NOMO-1 (cell line): ENCODE data around the gene TAS1R2.
"Not testable (repeated sequence)": the region's sequence is repeated elsewhere in the genome, so short reads cannot be mapped to it uniquely, and the experiment has no call there.

Experiments used
- DNase-seq, 2 experiments: peaks; one replicate each; lab custom pipeline; 2025; ENCODE audit not compliant: unreplicated experiment in 2 of 2; lab: John Stamatoyannopoulos, UW

TAS1R2 gene

GRCh38 chr1:18859560-18859959, at the start of gene TAS1R2:
TAS1R2 (minus strand) TSS chr1:18859660; CDS start chr1:18859660, 0 bp downstream.
- DNase-seq = no peak

DNA sequence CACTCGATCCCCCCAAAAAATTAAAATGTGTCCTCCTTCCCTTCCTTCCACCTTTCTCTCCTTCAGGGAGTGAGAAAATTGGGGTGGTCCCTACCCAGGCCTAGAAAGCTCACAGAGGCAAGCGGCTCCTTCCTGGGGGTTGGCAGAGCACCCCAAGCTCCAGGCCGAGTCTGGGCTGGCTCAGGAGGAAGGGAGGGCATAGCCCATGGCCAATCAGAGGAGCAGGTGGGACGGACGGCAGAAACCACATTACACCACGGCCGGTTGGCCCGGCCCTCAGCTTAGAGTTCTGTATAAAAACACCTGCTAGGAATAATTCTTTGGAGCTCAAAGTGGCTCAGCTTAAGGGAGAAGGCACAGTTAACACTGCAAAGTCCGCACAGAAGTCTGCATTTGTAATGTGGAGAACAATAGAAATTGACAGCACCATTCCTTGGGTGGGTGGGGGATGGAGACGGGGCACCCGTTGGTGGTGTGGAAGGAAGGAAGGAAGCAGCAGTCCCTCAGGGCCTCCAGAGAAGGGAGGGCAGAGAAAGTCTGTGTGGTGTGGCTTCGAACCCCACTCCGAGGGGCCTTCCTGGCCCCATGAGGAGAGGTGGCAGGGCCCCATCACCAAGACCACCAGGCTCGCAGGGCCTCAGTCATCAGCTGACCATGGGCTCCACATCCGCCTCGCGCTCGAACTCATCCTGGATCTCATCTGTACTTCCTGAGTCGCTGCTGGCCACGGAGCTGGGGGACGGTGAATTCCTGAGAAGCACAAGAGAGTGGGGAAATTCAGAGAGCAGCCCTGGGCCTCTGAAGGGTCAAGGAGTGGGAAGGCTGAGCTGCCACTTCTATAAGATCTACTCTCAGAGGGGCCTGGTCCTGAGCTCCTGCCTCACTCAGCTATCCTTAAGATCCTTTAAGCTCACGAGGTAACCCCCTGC, 48.7 kb upstream of the TAS1R2 start:
- DNase-seq = no peak

DNA sequence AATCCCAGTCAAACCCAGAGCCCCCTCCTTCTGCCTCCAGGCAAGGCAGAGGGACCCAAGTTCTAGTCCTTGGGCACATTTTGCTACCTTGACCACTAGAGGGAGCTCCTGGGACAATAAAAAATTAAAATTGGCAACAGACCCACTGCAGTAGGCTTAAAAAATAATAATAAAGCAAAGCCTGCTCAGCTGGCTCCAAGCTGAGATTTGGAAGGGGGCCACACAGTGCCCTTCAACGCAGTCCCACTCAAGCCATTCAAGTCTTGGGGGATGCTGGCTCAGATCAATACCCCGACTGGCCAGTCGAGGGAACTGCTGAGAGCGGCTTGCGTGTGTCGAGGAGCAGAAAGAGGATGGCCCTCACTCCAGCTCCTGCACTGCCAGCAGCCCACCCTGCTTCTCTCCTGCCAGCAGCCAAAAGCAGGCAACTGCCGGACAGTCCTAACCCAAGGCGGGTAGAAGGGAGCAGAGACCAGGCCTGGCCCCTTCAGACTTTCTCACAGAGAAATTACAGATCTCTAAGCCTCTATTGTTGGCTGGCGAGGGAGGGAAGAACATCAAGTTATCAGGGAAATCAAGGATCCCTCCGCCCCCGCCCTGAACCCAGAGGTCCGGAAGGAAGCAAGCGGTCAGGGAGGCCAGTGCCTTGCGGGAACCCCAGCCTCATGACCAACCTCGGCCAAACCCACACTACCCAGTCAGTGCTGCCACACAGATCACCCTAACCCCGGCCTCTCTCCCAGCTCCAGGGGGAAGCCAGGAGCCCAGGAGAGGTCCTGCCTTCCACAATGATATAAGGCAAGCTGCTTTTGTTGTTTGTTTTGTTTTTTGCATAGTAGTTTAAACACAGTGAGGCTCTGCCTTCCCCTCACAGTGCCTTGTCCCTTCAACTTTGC, 47.8 kb upstream of the TAS1R2 start:
- DNase-seq = peak; percentile 4 to 43

- peak in 1 of 2 experiments; percentile 15 for DNase-seq
Observed at GRCh38 chr1:18903291-18903756, 43.9 kb upstream of the TAS1R2 start.

- DNase-seq = peak; percentile 97 to 98
Observed at GRCh38 chr1:18902523-18903290, 43.2 kb upstream of the TAS1R2 start, which contains the start of gene ALDH4A1. ALDH4A1 (minus strand) TSS chr1:18902555; CDS start chr1:18902523, 32 bp downstream.

GRCh38 chr1:18901952-18902522, 42.6 kb upstream of the TAS1R2 start:
- DNase-seq = peak; percentile 11 to 19

DNA sequence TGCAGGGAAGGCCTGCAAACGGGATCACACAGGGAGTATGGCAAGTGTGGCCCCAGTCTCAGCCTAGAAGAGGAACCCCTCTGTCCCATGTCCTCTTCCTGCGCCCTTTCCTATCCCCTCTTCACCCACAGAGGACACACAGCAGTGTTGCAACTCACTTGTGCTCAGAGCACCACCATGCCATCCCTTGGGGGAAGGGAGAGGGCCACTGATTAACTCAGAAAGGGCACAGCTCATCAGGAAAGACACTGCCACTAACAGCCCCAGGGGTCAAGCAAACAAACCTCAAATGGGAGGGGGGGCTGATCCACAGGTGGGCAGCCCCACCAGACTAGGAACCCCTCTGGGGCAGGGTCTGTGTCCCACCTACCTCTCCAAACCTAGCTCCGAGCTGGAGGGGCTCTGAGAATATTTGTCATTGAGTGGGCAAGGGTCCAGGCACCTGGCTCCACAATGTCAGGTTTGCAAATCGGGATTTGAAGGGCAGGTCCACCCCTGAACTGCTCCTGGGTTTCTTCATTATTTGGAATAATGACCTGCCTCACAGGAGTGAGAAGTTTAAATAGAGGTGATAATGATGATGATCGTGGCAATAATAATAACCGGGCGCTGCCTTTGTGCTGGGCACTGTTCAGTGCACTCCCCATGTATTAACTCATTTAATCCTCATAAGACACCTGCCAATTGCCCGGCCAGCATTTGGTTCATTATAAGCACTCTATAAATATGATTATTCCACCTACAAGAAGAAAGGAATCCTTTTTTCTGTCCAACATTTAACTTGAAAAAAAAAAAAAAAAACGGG, 41.9 kb upstream of the TAS1R2 start:
- no peak for DNase-seq

DNA sequence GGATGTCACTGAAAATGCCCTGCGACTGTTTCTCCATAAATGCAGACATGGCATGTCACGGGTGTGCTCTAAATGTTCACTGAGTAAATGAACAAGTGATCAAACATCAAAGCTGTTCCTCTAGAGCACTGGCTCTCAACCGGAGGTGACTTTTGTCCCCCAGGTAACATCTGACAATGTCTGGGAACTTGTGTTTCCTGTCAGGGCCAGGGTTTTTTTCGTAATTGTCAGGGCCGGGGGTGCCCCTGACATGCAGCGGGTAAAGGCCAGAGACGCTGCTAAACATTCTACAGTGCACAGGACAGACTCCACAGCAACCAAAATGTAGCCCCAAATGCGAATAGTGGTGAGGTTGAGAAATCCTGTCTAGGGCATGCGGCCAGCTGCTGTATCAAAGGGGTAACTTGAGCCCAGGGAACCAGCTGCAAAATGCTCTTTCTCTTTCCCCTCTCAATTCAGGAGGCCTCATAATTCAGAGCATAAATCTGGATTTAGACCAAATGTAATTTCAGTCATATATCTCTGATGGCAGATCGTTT, 40.9 kb upstream of the TAS1R2 start:
- DNase-seq = no peak

- no peak for DNase-seq
Observed at GRCh38 chr1:18899363-18900049, 40.0 kb upstream of the TAS1R2 start.

DNA sequence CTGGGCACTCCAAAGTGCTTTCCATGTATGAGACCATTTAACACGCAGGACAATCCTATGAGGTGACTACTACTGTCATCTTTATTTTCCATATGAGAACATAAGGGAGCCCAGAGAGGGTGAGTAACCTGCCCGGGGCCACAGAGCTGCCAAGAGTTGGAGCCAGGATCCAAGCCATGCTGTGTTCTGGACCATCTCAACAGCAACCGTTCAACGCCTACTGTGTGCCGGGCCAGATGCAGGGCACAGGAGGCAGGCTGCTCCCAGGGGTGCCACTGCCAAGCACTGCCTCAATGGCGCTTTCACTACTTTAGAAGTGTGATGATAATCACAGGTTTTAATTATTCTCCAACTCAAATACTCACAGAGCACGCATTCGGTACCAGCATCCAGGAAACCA, 39.1 kb upstream of the TAS1R2 start:
- no peak for DNase-seq

- no peak for DNase-seq
Observed at GRCh38 chr1:18895317-18895716, 35.9 kb upstream of the TAS1R2 start.

DNA sequence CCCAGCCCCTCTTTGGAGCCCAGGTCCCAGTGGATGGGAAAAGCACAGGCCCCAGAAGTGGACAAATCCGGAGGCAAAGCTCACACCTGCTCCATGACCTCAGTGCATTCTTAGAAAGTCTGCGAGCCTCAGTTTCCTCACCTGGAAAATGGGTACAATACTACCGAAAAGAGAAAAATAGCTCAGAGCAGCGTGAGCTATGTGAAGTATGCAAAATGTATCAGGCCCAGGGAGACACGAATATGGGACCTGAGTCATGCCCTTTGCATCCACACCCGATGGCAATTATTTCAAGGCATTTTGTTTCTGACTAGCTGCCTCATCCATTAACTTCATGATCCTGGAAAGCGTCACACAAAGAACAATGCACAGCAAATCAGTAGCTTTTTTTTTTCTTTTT, 33.7 kb upstream of the TAS1R2 start:
- DNase-seq = no peak

DNA sequence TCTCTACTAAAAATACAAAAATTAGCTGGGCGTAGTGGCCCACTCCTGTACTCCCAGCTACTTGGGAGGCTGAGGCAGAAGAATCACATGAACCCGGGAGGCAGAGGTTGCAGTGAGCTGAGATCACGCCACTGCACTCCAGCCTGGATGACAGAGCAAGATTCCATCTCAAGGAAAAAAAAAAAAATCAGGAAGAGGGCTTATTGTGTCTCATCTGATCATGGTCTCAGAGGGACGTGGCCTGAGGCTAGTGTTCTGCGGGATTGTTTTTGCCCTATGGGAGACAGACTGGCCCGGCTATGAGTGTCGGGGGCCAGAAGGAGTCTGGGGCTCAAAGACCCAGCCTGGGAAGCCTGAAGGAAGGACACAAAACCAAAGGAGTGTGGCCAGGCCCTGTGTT, 32.4 kb upstream of the TAS1R2 start:
- not testable (repeated sequence) for DNase-seq

DNA sequence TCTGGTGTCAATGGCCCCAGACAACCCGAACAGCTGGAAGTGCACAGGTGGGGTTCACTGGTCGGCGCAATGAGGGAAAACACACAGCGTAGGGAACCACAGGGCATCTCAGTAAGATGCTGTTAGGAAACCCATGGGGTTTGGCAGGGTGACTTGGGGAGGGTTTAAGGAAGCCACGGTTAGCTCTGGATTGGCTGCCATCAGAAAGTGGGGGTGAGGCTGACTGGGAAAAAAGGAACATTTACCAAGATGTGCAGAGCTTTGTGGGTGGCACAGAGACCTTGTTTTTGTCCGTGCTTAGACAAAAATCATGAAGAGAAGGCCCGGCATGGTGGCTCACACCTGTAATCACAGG, 31.9 kb upstream of the TAS1R2 start:
- DNase-seq = no peak

DNA sequence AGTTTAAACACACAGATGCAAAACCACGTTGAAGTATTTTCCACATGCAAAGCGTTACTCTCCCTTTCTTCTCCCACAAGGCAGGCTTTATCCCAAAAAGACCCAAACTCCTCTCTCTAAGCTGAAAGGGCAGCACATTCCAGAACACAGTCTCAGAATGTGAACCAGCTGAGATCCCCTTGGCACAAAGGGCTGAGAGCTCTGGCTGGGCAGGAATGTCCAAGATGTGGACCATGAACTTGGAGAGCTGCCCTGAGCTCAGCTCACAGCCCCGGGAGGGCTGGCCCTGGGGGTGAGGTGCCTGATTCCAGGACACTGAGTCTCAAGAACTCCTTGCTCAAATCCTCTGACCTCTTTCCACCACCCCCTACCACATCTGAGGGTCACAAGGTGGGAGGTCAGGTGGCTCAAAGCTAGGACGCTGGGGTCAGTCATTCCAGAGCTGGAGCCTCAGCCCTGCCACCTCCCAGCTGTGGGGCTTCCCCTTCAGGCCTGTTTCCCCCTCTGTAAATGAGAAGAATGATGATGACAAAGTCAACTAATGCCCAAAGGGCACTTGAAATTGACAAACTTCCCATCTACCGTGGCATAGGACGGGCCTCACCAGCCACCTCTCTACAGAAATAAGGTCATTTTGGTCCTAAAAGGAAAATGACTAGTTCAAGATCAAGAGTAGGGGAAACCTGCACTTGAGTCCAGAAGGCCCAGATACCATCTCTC, 31.4 kb upstream of the TAS1R2 start:
- no peak for DNase-seq

DNA sequence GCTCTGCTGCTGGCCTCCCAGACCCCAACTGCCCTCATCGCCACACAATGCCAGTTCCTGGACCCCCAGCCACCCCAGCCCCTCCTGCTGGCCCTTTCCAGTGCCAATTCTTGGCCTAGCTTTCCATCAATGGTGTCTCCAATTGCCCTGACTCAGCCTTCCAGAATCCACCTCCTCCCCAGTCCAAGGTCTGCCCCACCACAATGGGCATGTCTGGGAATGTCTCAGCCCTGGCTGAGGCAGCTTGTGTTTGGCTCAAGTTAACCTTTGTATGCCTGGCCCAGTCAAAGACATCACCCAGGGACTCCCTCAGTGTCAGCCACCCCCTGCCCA, 26.5 kb upstream of the TAS1R2 start:
- DNase-seq = no peak

DNA sequence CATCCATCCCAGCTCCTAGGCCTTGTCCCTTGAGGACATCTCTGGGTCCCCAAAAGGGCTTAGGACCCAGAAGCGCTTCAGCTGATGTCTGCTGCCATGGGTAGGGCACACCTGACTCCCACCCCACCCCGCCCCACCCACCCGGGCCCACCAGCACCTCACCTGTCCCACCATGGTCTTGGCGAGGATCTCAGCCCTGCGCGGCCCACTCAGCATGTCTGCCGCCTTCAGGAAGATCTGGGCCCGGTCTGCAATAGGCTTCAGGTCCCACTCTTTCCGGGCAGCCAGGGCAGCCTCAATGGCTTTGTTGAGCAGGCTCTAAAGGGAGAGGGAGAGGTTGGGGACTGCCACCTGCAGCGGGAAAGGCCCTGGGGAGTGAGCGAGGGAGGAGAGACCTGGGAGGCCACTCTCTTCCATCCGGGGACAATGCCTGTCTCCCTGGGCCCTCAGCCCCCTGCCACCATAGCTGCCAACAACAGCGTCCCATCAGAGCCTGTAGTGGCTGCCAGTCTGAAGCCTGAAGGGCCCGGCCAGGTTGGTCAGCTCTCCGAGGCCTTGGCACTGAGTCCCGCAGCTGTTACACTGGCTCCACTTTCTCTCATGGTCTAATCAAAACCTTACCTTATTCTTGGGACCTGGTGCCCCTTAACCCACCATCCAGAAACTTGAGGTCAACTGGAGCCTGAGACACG, 26.0 kb upstream of the TAS1R2 start:
- DNase-seq = no peak

GRCh38 chr1:18884727-18885126, 25.3 kb upstream of the TAS1R2 start:
- no peak for DNase-seq
